Spleen (tissue), 7 donors: ENCODE results near the gene APOE.
A peak's percentile ranks its signal among the peaks of the same experiment; 100 is the strongest.

Source experiments
- CTCF ChIP-seq, 11 experiments: fragments of 200-600 bp in 7 of 11; fragments of 450-650 bp in 4 of 11; sonication (generic) in 4 of 11; IDR thresholded peaks in 8 of 11; conservative IDR thresholded peaks in 3 of 11; 1 replicate in 7 of 11; 2 replicates in 4 of 11; pipeline versions ENCODE4 v1.4.0 to v1.8.0; 2016 to 2021; ENCODE audit warnings: antibody characterized with exemption in 11 of 11, inconsistent platforms in 4 of 11, mild to moderate bottlenecking in 1 of 11
- POLR2A ChIP-seq, 3 donors: fragments of 450-650 bp; IDR thresholded peaks; one replicate each; pipeline ENCODE4 v1.5.1; 2017; ENCODE audit warnings: antibody characterized with exemption in 3 of 3, mild to moderate bottlenecking in 1 of 3
- donor health status: DM: no; HTN: no; CAD: no; lungs with moderate emphysema.
- donor health status: DM: no; HTN: no; CAD: no.
- donor health status: DM: no; HTN: no; CAD: no.

GRCh38 chr19:44951179-44952159 is 45.9 kb downstream of the APOE start:
- peak; percentile 52 to 88 (median 81) for TF ChIP-seq CTCF (IDR thresholded peaks at IDR 0.05 in 8 of 11, conservative IDR thresholded peaks at IDR 0.05 in 3 of 11)
- TF ChIP-seq POLR2A (IDR thresholded peaks at IDR 0.05), result no peak
